HG03354 (cell line): ENCODE results near the gene PPP2R2C.

Experiments used
- ATAC-seq: cut with Tn5 transposase; IDR thresholded peaks from one replicate; pipeline ENCODE4 v1.9.1; 2021; ENCODE audit warnings: mild to moderate bottlenecking; ENCODE audit not compliant: unreplicated experiment, poor library complexity, severe bottlenecking

Gene PPP2R2C

DNA sequence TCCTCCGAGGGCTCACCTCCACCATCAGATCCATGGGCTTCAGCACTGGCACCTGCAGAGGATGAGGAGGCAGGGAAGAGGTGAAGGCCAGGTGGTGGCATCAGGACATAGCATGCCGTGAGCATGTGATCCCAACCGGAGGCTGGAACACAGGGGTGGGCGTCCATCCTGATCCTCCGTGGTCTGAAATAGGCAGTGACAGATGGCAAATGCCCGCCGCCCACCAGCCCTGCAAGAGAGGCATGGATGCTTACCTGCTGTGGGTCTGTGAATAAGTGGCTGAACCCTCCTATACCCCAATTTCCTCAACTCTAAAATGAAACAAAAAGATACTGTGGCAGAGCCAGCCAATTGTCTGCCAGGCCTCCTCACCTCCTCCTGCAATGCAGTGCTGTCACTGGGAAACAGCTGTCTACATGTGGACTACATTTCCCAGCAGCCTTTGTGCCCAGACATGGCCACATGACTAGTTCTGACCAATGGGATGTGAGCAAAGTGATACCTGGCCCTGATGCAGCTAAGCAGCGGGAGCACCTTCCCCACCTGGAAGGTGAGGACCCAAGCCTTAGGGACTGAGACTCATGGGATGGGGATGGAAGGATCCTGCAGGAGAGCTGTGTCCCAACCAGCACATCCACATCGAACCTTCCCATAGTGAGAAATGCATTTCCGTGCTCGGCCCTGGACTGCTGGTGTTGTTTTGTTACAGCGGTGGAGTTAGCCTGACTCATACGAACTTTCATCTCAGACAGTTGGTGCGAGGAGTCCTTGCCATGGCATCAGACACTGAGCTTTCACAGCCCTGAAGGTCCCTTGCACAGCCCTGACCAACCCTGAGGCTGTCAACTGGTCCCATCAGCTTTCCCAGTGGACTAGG is 99.5 kb downstream of the PPP2R2C start:
- ATAC-seq, result peak; percentile 72

DNA sequence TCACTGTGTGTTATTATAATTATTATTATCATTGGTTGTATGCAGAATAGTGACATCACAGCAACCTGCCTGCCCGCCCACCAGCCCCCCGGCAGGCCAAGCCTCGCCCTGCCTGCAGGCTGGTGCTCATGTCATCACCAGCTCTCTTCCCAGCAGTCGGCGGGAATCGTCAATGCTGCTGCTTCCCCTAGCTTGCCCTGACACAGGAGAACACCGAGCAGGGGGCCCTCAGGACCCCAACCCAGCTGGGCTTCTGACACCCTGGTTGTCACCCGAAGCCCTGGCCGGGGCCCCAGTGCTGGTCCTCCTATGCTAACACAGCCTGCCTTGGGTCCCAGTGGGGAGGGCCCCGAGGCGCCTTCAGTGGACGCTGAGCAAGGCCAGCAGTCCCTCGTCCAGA is 100.6 kb downstream of the PPP2R2C start:
- no peak for ATAC-seq

DNA sequence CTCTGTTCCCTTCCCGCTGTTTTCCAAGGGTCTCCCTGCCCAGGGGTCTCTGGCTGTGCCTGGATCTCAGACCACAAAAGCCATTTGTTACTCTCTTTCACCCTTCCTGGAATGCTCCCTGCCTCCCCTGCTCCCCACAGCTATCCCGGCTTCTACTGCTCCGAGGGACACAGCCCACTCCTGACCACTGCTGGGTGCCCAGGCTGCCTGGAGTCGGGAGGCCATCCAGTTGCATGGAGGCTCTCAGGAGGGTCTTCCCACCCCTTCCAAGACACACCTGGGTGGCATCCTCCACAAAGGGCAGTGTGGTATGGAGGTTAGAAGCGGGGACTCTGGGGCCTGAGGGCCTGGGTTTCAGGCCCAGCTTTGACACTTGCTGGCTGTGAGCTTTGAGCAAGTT is 101.1 kb downstream of the PPP2R2C start:
- no peak for ATAC-seq

DNA sequence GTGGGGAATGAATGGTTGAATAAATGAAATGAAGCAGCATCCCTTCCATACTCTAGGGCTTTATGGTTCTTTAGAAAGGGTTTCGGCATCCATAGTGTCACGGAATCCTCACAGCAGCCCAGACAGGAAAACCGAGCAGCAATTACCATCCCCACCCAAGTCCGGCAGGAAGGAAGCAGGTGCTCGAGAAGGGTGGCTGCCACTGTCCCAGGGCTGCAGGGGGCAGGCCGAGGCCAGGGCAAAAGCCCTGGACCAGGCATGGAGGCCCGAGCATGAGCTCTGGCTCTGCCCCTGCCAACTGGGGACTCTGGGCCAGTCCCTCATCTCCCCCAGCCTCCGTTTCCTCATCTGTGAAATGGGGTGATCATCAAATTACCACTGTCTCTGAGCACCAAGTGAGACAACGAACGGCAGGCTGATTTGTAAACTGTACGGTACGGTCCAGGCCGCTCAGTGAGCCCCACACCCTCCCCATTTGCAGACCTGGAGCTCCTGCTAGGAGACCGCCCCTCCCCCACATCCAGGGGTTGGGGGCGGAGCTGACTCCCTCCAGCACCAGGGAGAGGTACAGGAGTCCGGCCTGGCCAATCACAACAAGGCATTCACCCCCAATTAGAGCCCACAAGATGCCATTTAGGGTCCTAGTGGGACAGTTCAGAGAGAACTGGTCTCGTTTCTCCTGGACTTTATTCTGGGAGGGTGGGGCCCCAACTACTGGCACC is 102.3 kb downstream of the PPP2R2C start:
- ATAC-seq, result no peak

DNA sequence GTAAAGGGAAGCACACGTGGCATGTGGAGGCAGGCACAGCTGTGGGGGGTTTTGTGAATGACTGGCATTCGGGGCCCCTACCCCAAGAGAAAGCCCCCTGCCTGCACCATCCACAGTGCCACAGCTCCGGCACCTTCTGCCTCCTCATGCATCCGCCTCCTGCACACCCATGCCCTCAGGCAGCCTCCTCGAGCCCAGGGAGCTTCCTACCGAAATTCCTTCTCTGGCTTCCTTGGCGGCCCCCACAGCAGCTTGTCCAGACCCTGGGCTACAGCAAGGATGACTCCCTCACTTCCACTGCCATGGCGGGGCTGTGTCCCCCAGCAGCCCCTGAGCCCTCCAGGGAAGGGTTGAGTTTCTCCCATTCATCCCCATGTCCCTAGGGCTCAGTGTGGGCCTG is 102.9 kb downstream of the PPP2R2C start:
- ATAC-seq, result no peak

DNA sequence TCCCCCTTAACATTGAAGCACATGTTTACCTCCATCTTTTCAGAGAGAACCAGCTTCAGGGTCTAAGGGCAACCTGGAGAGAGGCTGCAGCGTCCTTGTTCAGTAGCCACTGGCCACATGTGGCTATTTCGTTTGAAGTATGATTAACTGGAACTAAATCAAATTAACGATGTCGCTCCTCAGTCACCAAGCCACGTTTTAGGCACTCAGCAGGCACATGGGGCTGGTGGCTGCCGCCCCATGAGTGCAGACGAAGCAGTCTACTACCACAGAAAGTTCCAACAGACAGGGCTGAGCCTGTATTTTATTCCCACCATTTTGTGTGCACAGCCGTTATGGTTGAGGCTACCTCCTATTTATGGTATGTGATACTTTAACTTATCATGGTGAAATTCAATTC is 103.4 kb downstream of the PPP2R2C start:
- no peak for ATAC-seq

DNA sequence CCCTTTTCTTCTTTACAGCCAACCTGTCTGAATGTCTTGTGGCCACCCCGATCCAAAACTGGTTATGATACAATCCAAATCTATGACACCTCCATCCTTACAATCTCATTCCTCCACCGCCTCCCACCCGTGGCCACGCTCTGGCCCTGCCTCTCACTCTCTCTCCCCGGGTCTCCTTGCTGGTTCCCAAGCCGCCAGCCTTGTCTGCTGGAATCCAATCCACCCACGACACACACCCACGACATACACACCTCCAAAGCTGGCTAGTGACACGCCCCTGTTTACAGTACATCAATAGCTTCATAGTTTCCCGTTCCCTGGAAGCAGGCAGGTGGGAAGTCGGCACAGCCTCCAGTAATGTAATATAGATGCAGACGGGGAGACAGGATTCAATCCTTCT is 103.8 kb downstream of the PPP2R2C start:
- ATAC-seq, result no peak

DNA sequence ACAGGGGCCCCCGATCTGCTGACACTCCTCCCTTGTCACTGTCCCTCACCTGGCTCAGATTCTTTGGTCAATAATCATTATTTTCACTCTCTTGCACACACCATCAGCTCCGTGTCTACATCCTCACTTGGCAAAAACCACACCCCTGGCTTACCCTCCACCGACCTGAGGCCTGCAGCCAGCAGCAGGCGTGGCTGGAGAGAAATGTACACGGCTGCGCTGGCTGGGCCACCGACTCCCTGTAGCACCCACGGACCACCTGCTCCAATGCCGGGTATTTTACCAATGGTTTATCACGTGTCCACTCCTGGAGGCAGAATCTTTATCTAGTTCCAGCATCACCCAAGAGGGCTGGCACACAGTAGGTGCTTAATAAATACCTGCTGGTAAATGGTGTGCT is 104.3 kb downstream of the PPP2R2C start:
- ATAC-seq, result no peak

DNA sequence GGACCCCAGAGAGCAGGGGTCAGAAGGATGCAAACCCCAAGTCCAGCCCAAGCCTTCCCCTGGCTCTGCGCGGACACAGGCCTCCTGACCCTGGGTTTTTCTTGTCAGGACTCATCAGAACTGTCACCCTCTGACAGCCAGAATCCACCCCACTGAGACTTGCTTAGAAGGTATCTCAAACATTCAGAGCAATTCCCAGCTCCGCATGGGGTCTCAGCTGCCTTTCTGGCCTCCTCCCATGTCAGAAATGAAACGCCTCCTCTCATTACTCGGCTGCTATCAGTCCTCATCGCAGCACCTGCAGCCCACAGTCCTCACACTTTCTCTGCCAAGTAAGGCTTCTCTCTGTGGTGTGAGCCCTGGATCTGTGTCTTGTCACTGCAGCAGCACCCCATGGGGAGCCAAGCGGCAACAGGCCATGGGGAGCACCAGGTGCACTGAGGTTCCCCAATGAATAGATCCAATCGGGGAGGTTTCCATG is 105.0 kb downstream of the PPP2R2C start:
- ATAC-seq, result no peak

DNA sequence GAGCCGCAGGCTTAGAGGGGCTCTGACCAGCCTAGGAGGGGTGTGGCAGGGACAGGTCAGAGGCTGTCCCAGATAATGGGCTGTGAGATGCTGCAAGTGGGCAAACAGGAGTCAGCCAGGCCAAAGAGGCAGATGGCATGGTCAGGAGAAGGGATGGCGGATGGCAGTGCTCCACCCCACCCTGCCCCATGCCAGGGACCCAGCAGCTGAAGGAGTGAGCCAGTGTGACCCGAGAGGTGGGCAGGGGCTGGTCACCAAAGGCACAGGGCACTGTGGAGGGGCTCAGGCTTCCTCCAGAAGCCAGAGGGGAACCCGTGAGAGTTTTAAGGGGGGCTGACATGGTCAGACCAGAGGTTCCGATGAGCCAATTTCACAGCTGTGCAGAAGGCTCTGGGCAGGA is 105.8 kb downstream of the PPP2R2C start:
- no peak for ATAC-seq

DNA sequence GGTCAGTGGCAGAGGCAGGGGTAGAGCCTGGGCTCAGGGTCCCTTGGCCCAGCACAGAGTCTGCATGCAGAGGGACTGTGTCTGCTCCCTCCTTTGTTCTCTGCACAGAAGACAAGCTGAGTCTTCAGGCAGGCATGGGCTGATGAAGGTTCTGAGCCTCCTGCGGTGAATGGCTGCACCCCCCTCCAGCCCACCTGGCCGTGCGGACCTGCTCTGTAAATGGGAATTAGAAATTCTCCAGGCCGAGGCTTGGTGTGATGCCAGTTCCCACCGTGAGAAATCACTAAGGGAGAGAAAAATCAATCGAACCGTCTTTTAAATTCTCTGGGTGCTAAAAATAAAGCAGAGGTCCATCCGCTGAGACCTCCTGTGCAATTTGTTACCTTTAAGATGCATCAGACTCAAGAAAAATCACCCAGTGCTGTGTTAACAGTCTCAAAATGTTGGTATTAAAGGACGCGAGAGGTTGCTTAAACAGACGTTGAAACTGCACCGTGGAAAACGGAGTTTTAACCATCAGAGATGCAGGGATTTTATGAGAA is 106.8 kb downstream of the PPP2R2C start:
- no peak for ATAC-seq

DNA sequence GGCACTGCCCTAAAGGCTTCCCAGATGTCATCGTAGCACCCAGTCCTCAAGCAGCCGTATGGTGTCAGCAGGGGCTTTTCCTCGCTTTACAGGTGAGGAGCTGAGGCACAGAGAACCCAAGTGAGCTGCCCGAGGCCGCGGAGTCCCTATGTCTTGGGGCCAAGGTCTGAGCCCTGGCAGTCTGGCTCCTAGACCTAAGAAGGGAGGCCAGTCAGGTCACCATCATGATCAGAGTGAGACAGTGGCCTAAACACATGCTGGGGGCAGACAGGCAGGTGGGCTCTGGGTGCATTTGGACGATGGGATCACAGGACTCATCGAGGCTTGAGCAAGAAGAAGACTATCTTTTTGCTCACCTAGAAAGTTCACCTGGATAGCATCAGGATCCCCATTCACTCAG is 107.8 kb downstream of the PPP2R2C start:
- no peak for ATAC-seq

DNA sequence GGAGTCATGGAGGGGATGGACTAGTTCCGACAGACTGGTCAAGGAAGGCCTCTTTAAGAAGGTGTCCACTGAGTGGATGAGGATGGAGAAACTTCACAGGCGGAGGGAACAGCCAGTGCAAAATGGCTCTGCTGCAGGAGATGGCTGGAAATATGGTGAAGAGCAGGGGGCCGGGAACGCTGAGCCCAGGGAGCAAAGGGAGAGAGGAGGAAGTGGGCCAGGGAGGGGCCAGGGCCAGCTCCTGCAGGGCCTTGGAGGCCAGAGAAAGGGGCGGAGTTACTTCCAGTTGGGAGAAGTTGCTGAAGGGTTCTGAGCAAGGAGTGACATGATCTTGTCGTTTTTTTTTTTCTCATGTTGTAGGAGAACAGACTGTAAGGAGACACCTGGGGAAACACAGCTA is 108.3 kb downstream of the PPP2R2C start:
- no peak for ATAC-seq

DNA sequence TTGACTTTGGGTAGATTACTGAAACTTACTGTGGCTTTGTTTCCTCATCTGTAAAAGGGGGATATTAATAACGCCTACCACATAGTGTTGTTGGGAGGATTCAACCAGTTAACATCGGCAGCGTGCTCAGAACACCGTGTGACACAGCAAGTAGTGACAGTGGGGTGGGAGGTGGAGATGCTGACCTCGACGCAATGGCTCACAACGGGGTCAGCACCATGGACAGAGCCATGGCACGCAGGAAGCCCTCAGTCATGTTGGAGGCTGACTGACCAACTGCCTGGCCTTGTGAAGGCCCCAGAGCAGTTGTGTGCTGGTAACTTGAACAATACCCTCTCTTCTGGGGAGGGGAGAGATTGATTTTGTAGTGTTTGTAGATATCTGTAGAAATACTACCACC is 109.5 kb downstream of the PPP2R2C start:
- no peak for ATAC-seq

DNA sequence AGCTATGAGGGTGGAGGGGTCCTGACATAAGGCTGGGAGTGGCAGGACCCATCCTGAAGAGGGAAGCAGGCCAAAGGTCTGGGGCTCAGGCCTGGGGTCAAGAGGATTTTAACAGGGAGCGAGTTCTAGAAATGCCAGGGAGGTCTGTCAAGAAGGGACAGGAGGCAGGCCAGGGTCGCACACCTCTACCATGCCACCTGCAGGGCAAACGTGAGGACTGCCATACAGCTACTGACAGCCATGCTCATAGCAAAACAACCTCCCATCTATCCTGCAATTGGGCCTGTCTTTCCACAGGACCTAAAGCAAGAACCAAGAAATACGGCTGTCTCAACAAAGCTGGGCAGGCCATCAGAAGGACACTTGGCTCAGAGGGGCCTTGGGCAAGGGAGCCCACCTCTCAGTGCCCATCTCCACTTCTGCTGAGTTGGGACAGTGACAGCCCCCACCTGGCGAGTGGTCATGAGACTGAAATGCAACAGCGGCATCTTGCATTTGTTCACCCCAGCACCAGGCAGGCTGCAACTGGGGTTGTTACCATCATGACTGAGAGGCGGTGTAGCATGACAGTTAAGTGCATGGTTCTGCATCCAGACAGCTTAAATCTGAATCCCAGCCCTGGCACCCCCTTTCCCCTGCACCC is 110.0 kb downstream of the PPP2R2C start:
- ATAC-seq, result no peak

DNA sequence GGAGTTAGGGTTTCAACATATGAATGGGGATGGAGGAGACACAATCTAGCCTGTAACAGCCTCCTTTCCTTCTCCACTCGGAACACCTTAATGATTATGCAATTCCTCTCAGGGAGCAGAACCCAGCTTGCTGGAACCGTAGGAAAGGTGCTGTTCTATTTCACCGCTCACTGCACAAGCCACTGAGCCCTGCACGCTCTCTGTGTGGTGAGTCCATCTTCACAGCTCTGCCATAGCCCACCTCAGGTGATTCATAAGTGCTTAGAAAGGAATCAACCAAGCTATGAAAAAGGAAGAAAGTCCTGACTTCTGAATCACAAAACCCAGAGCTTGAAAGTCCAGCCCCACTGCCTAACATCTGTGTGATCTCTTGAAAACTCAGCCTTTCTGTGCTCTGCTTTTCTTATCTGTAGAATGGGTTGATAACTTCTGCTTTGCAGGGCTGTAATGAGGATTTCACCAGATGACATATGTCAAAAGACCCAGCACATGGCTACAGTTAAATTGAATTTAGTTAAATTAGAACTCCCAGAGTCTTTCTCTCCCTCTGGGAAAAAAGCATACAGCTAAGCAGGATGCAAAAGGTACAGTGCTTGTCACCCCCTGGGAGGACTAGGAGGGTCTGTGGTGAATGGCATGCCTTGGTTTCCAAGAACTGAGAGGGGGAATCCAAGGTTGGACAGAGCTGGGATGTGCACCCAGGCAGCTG is 111.2 kb downstream of the PPP2R2C start:
- ATAC-seq, result no peak

DNA sequence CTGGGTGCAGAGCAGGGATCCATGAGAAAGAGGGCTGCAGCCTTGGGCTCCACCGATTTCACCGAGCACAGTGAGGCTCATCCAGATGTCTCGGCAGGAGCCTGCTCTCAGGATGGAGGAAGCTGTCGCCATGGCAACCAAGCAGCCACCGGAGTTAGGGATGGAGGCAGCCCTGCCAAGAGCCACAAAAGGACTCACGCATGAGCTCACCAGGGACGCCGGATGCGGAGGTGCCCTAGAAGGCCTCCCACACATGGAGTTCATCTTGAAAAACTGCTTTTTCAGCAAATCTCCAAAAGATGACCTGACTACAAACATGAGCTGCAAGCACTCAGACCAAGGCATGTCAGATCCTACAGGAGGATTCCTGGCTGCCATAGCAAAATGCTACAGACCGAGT is 112.0 kb downstream of the PPP2R2C start:
- ATAC-seq, result no peak

DNA sequence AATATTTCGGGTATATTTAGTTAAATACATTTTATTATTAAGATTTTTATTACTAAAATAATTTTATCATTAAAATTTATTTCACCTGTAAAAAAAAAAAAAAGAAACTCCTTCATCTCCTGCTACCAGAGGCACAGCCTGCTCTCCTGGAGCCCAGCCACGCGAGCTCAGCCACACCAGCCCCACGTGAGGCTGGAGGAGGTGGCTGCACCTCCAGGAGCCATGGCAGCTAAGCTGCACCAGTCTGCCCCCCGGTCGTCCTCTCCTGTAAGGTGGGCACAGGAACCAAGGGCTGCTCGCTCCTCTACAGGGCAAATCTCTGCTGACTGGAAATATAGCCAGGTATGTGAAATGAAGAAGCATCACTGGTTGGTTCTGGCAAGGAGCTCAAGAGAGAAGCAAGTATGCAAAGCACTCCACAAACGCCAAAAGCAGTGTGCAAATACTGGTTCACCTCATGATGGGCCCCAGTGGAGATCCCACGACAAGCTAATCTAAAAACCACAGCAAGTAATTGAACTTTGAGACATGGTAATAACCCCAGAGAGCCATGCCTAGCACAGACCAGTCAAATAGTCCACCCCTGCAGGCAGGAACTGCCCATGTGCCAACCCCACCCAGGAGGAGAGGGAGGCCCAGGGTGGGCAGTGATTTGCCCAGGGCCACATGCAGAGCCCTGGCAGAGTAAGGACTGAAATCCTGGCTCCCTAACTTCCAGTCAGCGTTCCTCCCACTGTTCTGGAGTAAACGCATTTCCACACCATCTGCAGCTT is 112.7 kb downstream of the PPP2R2C start:
- ATAC-seq, result no peak

DNA sequence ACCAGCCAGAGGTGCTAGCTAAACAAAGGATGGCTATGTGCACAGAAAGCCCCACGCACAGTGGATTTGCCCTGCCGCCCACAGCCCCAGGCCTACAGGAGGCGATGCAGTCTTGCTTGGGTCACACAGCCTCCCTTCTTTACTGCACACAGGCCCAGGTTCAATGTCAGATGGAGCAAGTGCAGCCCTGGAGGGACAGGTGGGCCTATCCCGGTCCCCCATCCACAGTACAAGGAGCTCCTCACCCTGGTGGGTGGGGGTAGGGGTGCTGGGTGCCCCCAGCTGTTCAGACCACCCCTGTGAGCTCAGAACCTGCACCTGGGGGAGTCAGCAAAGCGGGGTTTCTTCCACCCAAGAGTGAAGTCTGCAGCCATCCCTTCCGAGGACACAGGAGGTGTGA is 114.9 kb downstream of the PPP2R2C start:
- no peak for ATAC-seq
